Gastrocnemius medialis (tissue), 4 donors: Measurements from ENCODE around the gene DAG1. TPM values are rescaled to one million over a fixed set of nuclear protein-coding genes. Genes with fewer than 3 reads are reported as not detected.

ENCODE experiments used
- ATAC-seq, 2 donors: fragments of 150-250 bp; one replicate each; pipeline ENCODE4 v1.9.1; 2016
- DNase-seq, 2 donors: peaks; one replicate each; pipeline ENCODE4 v3.0.0-alpha.2; 2019
- H3K27ac ChIP-seq, 4 donors: fragments of 200-600 bp; sonication (generic); 1 replicate in 1 of 4; 2 replicates in 3 of 4; pipeline ENCODE4 v1.5.1; 2016 to 2018; ENCODE audit warnings: mild to moderate bottlenecking in 2 of 4, moderate library complexity in 1 of 4
- H3K27me3 ChIP-seq, 3 donors: fragments of 200-600 bp; sonication (generic) in 2 of 3; 1 replicate in 1 of 3; 2 replicates in 2 of 3; pipeline versions ENCODE4 v1.5.1 to v1.6.0; 2016 to 2019; ENCODE audit warnings: mild to moderate bottlenecking in 1 of 3, moderate library complexity in 1 of 3
- H3K36me3 ChIP-seq, 2 donors: fragments of 200-600 bp; sonication (generic) in 1 of 2; one replicate each; pipeline ENCODE4 v1.5.1; 2017 to 2018
- H3K4me1 ChIP-seq, 2 donors: fragments of 200-600 bp; sonication (generic) in 1 of 2; one replicate each; pipeline ENCODE4 v1.5.1; 2016 to 2017; ENCODE audit warnings: mild to moderate bottlenecking in 2 of 2
- H3K4me3 ChIP-seq, 4 donors: fragments of 200-600 bp; sonication (generic) in 3 of 4; 1 replicate in 1 of 4; 2 replicates in 3 of 4; pipeline ENCODE4 v1.5.1; 2016 to 2019; ENCODE audit warnings: mild to moderate bottlenecking in 2 of 4
- H3K9me3 ChIP-seq, 3 donors: fragments of 200-600 bp; sonication (generic) in 2 of 3; 1 replicate in 1 of 3; 2 replicates in 2 of 3; pipeline ENCODE4 v1.5.1; 2016 to 2019
- POLR2A ChIP-seq, 2 donors: fragments of 450-650 bp; IDR thresholded peaks; one replicate each; pipeline ENCODE4 v1.6.1; 2017; ENCODE audit warnings: antibody characterized with exemption in 2 of 2, mild to moderate bottlenecking in 2 of 2, moderate library complexity in 2 of 2
- in situ Hi-C, 4 donors: fragments of 200-750 bp; cut with MboI; loops; one replicate each; pipeline versions ENCODE4 v1.15.0 to v1.8.0; 2017; ENCODE audit warnings: low sequenced_read_pairs in 4 of 4
- intact Hi-C: fragments of 100-400 bp; cut with DNase I; formaldehyde crosslinking; loops from one replicate; pipeline ENCODE4 v1.15.1; 2023; ENCODE audit warnings: low total_unique reads
- total RNA-seq, 4 donors: library from RNA; depleted of rRNA; stranded (reverse); fragments of >200 nt; gene quantifications; one replicate each; pipeline versions ENCODE4 v1.1.0 to v1.2.3, GENCODE V29; 2016
- TF ChIP-seq, protein P1 (sequence below), 5 experiments: fragments of 450-650 bp in 3 of 5; fragments of 200-600 bp in 2 of 5; sonication (generic) in 2 of 5; IDR thresholded peaks in 4 of 5; conservative IDR thresholded peaks in 1 of 5; 1 replicate in 4 of 5; 2 replicates in 1 of 5; pipeline ENCODE4 v1.5.1; 2016 to 2019; ENCODE audit warnings: antibody characterized with exemption in 5 of 5, mild to moderate bottlenecking in 3 of 5, moderate library complexity in 3 of 5

Gene DAG1
- total RNA-seq, 4 donors from 2014 or later = 95.0 to 177 (median 109) TPM

DNA sequence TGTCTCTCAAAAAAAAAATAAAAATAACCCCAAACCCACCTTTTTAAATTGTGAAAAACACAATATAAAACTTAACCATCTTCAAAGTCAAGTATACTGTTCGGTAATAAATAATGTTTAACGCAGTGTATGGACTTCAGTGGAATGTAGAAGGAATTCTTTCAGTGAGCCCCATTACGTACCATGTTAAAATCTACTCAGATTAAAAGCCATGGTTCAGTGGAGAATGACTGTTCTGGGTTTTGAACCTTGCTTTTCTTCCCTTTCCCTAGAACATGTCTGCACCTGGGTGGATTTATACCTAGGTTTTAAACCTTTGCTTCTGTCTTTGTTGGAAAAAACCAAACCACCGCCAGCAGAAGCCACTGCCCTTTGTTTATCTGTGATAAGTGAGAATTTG is 27.5 kb downstream of the DAG1 start:
- intact Hi-C loops (no loop called here), in situ Hi-C loops (no loop called here)
- Histone ChIP-seq H3K27ac (peak overlapping the region; percentile 89 to 99 (median 96)), H3K4me3 (no peak overlapping the region), H3K4me1 (peaks cover 62 to 67% of the 10 kb centered on the region in 2 donors), H3K9me3 (no peaks in the 10 kb centered on the region), H3K27me3 (no peaks in the 10 kb centered on the region), H3K36me3 (no peaks in the 10 kb centered on the region)
- TF ChIP-seq, protein P1, sequence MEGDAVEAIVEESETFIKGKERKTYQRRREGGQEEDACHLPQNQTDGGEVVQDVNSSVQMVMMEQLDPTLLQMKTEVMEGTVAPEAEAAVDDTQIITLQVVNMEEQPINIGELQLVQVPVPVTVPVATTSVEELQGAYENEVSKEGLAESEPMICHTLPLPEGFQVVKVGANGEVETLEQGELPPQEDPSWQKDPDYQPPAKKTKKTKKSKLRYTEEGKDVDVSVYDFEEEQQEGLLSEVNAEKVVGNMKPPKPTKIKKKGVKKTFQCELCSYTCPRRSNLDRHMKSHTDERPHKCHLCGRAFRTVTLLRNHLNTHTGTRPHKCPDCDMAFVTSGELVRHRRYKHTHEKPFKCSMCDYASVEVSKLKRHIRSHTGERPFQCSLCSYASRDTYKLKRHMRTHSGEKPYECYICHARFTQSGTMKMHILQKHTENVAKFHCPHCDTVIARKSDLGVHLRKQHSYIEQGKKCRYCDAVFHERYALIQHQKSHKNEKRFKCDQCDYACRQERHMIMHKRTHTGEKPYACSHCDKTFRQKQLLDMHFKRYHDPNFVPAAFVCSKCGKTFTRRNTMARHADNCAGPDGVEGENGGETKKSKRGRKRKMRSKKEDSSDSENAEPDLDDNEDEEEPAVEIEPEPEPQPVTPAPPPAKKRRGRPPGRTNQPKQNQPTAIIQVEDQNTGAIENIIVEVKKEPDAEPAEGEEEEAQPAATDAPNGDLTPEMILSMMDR (IDR thresholded peaks at IDR 0.05 in 4 of 5, conservative IDR thresholded peaks at IDR 0.05 in 1 of 5) = no peak
- TF ChIP-seq POLR2A (IDR thresholded peaks at IDR 0.05) = no peak
- no peak for ATAC-seq
- no peak for DNase-seq

DNA sequence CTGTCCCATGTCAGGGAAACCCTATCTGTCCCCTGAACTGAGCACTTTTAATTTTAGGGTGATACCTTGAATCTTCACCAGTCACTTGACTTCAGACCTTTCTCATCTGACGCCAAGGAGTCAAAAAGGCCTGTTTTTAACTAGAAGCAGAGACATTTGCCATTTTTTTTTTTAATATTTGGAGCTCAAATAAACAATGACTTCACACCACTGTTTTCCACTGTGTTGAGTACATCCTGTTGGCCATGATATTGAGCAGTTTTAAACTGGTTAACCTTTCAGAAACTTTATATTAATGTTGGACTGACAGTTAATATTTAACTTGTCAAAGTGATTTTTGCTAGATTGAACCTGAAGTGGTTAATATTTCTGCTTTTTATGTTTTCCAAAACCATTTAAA is 28.2 kb downstream of the DAG1 start:
- no peaks in the 10 kb centered on the region for H3K36me3 ChIP-seq
- no peak for TF ChIP-seq POLR2A (IDR thresholded peaks at IDR 0.05)
- TF ChIP-seq, protein P1 (IDR thresholded peaks at IDR 0.05 in 4 of 5, conservative IDR thresholded peaks at IDR 0.05 in 1 of 5) = no peak
- peak overlapping the region; percentile 89 to 99 (median 96) for H3K27ac ChIP-seq
- H3K9me3 ChIP-seq = no peaks in the 10 kb centered on the region
- H3K4me3 ChIP-seq = no peak overlapping the region
- no peaks in the 10 kb centered on the region for H3K27me3 ChIP-seq
- H3K4me1 ChIP-seq = peaks cover 61 to 65% of the 10 kb centered on the region in 2 donors
- no peak for DNase-seq
- in situ Hi-C loops = no loop called here
- intact Hi-C loops = no loop called here
- no peak for ATAC-seq

DNA sequence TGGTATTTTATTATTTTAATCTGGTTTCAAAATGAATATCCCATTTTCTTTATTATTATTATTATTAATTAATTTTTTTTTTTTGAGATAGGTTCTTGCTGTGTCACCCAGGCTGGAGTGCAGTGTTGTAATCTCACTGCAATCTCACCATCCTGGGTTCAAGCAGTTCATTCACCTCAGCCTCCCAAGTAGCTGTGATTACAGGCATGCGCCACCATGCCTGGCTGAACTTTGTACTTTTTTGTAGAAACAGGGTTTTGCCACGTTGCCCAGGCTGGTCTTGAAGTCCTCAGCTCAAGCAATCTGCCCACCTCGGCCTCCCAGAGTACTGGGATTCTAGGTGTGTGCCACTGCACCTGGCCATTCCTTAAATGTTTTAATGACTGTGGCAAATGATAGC is 28.6 kb downstream of the DAG1 start:
- ATAC-seq (no peak), DNase-seq (no peak)
- no peaks in the 10 kb centered on the region for H3K9me3 ChIP-seq
- peak overlapping the region; percentile 89 to 99 (median 96) for H3K27ac ChIP-seq
- H3K27me3 ChIP-seq = no peaks in the 10 kb centered on the region
- TF ChIP-seq, protein P1 (IDR thresholded peaks at IDR 0.05 in 4 of 5, conservative IDR thresholded peaks at IDR 0.05 in 1 of 5) = no peak
- no peak for TF ChIP-seq POLR2A (IDR thresholded peaks at IDR 0.05)
- peaks cover 57 to 61% of the 10 kb centered on the region in 2 donors for H3K4me1 ChIP-seq
- no peak overlapping the region for H3K4me3 ChIP-seq
- H3K36me3 ChIP-seq = no peaks in the 10 kb centered on the region
- intact Hi-C loops (no loop called here), in situ Hi-C loops (no loop called here)

DNA sequence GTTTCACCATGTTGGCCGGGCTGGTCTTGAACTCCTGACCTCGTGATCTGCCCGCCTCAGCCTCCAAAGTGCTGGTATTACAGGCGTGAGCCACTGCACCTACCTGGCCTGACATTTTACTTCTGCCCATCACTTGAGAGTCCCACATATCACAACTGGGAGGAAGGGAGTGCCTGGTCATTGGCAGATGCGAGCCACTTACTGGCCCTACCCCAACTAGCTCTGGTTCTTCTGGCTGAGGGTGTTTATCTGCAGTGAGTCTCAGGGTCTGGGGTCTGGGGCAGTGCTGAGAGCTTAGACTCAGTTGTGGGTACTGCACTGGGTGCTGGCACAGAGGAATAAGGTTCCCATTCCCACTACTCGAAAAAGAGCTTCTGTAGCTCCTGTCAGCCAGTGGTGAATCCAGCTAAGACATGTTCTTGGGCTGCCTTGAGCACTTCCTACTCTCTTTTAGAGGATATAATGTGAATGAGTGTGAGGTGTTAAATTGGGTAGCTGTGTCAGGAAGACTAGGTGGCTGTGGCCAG is 30.2 kb downstream of the DAG1 start:
- Histone ChIP-seq H3K27me3 (no peaks in the 10 kb centered on the region), H3K4me1 (peaks cover 51 to 52% of the 10 kb centered on the region in 2 donors), H3K4me3 (peak overlapping the region in 3 of 4 donors; percentile 13 to 18 (median 17)), H3K27ac (peak overlapping the region; percentile 89 to 99 (median 96)), H3K36me3 (no peaks in the 10 kb centered on the region), H3K9me3 (no peaks in the 10 kb centered on the region)
- ATAC-seq (peak; percentile 17 to 23), DNase-seq (peak in 1 of 2 donors; percentile 54)
- TF ChIP-seq, protein P1 (IDR thresholded peaks at IDR 0.05 in 4 of 5, conservative IDR thresholded peaks at IDR 0.05 in 1 of 5) = no peak
- no peak for TF ChIP-seq POLR2A (IDR thresholded peaks at IDR 0.05)
- in situ Hi-C loops (no loop called here), intact Hi-C loops (no loop called here)
